Activated naive CD4-positive, alpha-beta T cell treated with Interleukin-2 at 50 U/mL for 16 hours (primary cell): ENCODE results near the gene CENPV.
"Not testable (repeated sequence)": the region's sequence is repeated elsewhere in the genome, so short reads cannot be mapped to it uniquely, and the experiment has no call there.

ENCODE experiments used
- DNase-seq: peaks from one replicate; pipeline ENCODE4 v3.0.0-alpha.2; 2020

The CENPV gene

DNA sequence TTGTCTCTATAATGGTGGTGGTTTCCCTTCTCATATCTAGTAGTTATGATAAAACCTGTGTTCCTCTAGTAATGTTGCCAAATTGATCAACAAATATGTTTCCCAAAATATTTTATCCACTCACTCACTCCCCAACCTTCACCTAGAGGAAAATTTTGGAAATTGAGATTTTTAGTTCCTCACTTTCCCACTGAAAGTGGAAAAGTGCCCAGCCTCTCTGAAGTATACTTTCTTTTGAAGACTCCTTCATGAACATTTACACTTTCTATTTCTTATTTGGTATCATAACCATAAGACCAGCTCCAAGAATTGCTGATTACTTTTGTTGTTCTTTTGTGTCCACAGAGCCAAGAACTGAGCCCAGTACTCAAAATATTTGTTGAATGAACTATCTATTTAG lies 5.1 kb upstream of the CENPV start:
- no peak for DNase-seq

DNA sequence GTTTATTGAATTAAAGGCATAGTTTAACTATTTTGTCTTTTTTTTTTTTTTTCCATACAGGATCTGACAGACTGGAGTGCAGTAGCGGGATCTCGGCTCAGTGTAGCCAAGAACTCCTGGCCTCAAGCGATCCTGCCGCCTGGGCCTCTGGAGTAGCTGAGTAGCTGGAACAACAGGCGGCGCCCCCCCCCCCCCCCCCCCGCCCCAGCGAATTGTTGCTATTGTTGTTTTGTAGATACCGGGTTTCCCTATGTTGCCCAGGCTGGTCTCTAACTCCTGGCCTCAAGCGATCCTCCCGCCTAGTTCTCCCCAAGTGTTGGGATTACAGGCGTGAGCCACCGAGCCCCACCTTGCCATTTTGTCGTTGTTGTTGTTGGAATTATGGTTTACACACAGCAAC lies 1.3 kb upstream of the CENPV start:
- no peak for DNase-seq

DNA sequence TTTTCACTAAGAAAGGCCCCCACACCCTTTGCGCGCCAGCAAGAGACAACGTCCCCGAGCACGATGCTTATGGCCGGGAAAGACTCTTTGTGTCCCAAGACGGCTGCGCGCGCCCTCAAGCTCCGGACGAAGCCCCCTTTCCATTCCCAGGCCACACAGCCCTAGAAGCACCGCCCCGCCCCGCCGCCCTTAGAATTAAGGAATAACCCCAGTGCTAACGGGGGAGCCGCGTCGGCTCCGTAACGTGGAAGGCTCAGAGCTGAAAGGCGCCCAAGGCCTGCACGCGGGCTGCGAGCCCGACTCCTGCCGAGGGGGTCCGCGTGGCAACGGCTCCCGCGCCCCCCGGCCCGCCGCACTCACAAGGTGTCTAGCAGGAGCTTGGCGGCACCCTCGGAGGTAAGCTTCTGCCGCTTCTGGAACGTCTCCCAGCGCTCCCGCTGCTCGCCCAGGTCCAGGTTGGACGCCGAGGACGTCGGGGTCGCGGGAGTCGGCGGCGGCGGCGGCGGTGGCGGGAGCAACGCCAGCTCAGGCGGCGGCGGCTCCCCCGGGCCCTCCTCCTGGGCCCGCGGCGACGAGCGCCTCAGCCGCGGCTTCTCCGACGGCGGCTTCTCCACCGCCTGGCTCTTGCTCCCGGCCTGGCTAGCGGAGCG lies 477 bp downstream of the CENPV start:
- DNase-seq, result peak; percentile 28

DNA sequence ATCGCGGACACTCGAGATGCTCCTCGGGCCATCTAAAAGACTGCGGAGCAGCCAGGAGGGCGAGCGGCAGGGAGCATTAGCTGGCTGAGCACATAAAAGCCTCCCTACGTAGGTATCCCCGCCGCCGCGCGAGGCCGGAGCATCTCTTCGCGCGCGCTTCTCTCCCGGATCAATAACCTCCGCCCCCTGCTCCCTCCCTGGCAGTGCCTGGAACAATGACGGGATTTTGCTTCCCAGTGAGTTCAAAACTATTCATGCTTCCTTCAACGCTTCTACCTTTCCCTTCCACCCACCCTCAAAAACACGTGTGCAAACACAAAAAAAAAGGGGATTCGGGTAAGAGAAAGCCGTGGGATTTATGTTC lies 984 bp downstream of the CENPV start:
- DNase-seq, result peak; percentile 28

DNA sequence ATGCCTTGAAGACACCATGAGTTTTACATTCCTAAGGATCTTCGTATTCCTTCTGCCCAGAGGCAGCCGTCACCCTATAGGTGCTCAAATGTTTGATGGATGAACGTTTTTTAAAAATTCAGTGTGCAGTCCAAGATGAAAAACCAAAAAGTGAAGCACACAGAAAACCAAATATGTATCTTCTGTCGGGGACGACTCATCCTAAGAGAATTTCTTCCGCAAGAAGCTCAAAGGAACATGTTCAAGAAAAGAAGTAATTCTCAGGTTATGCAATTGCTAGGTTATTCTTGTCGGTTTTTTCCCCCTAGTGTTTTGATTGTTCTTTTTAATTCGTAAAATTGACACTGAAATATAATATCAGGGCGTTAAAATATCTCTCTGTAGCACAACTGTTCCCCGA lies 1.4 kb downstream of the CENPV start:
- no peak for DNase-seq

DNA sequence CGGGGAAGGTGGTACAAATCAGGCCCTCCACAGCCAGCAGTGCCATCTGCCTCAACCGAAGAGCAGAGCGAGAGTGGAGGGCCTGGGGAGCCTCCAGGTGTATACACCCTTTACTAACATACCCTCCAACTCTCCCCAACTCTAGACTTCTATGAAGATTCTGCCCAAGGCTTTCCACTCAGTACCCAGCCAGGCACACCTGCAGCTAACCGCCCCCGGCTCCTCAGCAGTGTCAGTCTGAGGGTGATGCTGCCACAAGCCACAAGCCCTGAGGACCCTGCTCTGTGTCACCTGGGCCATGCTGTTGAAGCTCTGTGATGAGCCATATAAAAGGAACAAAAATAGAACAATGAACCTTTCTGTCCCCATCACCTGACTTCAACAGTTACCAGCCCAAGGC lies 3.8 kb downstream of the CENPV start:
- no peak for DNase-seq

DNA sequence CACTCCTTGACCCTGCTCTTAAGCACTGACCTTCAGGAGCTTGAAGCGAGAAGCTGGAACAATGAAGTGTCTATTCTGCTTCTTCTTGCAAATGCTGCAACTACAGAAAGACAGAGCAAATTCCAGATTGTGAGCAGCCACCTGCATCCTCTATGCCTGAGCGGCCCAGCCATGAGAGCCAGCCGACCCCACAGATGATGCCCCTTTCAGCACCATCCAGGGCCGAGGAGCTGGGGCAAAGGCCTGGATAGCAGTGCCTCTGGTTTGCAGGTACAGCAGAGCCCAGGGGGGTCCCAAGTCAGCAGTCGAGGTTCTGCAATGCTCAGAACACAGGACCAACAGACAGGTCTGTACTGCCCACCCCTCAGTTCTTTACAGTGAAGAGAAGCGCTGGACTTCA lies 4.7 kb downstream of the CENPV start:
- no peak for DNase-seq

DNA sequence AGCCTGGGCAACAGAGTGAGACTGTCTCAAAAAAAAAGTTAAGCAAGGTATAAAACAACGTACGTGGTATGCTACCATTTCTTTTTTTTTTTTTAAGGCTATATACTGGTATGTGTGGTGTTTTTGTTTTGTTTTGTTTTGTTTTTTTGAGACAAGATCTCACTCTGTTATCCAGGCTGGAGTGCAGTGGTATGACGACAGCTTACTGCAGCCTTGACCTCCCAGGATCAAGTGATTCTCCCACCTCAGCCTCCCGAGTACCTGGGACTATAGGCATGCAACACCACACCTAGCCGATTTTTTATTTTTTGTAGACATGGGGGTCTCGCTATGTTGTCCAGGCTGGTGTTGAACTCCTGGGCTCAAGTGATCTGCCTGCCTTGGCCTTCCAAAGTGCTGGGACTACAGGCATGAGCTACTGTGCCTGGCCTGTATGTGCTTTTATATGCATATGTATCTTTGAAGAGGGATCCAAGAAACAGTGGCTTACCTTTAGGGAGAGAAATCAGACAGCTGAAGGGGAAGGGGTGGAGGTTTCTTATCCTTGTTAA lies 6.5 kb downstream of the CENPV start:
- no peak for DNase-seq

DNA sequence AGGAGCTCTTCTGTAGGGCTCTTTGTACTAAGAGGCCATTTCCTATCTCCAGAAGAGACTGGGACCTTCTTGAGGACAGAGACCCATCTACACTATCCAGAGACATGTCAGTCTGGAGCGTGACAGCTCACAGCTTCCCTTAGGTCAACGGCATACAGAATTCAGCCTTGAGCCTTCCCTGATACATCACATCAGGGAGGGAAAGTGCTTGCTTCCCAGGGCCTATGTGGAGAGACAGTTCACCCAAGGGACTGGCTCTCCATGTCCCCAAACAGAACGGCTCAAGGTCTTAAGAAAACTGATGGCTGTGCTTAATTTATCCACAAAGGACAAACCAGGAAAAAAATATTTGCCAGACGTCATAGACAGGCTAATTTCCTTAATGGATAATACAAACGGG lies 7.7 kb downstream of the CENPV start:
- DNase-seq, result no peak

DNA sequence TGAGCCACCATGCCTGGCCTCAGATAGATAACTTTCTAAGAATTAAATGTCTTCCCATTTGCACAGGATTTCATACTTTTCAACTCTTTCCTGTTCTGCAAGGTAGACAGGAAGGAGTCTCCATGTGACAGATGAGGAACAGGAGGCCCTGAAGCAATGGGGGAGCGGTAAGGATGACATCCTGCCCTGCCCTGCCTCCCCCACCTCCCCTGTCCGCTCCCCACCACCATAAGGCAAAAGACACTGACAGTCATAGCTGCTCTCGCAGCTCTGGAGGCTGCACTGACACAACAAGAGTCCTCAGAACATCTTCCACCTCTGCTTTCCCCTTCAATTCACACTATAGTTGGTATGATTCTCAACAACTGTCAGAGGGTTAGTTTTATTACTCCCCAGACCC lies 9.7 kb downstream of the CENPV start:
- DNase-seq, result no peak

DNA sequence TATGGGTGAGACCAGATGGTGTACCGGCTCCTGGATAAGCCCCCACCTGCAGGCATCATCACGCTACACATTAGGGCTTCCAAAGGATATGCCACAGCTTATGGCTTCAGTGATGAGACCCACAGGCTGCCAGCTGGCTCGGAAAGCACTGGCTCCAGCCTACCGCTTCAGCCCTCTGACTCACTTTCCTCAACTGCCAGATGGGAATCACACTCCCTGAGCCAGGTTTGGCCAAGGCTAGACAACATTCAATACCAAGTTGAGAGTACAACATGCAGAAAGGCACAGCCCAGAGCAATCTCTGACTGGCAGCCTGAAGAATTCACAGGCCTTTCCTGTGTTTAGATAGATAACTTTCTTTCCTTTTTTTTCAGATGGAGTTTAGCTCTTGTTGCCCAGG lies 10.3 kb downstream of the CENPV start:
- DNase-seq, result no peak

DNA sequence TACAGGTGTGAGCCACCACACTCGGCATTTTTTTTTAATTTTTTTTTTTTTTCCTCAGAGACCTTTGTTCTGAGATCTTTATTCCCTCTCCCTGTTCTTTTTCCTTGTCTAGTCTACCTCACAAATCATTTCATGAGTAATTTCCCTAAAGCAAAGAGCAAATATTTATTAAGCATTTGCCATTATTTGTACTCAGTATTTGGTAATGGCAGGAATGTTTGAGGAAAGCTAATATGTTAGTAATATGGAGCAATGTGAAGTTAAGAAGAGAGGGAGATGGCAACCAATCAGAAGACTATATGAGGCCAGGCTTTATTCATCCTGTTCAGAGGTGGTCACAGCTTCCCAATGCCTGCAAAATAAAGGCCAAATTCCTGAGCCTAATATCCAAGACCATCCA lies 13.3 kb downstream of the CENPV start:
- no peak for DNase-seq

DNA sequence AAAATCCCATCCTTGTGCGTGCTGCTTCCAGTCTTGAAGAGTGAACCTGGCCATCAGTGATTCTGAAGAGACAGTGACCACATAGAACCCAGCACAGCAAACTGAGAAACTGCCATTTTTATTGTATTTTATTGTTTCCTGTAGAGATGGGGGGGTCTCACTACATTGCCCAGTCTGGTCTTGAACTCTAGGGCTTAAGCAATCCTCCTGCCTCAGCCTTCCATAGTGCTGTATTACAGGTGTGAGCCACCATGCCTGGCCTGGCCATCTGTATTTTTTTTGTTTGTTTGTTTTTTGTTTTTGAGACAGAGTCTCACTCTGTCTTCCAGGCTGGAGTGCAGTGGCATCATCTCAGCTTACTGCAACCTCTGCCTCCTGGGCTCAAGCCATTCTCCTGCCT lies 13.9 kb downstream of the CENPV start:
- DNase-seq, result no peak

DNA sequence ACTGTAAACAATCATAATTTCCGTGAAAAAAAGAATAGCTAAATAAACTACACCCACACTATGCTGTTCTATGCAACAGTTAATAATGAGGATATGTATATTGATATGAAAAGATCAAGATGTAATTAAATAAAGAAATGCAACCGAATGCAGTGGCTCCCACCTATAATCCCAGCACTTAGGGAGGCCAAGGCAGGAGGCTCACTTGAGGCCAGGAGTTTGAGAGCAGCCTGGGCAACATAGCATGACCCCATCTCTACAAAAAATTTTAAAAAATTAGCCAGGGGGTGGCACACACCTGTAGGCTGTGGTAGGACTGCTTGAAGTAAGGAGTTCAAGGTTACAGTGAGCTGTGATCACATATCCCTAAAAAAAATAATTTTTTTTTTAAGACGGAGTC lies 14.9 kb downstream of the CENPV start:
- DNase-seq, result no peak

DNA sequence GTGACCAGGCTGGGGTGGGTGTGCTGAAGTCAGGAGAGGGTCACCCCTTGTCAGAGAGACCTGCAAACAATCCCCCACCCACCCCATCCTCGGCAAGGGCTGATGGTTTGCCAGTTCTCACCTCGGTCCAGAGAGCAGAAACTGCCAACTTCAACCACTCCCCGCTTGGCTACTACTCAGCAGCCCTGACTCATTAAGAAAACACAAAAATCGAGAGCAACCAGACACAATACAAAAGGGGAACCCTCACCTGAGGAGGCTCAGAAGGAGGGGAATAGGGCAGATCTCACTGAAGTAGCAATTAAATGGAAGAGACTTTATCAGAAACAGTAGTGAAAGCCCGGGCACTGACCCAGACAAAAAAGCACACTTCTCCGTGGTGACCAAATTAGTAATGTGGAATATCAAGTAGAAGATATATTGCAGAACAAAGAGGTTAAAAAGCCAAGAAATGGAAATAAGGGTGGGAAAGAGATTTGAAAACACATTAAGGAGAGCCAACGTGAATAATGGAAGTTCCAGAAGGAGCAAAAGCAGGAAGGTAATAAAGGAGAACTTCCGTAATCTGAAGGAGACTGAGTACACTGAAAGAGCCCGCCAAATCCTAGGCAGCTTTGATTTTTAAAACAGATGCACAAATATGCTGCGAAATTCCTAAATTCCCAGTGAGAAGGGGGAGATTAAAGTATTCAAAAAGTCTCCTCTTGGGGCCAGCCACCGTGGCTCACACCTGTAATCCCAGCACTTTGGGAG lies 23.6 kb downstream of the CENPV start:
- no peak for DNase-seq

DNA sequence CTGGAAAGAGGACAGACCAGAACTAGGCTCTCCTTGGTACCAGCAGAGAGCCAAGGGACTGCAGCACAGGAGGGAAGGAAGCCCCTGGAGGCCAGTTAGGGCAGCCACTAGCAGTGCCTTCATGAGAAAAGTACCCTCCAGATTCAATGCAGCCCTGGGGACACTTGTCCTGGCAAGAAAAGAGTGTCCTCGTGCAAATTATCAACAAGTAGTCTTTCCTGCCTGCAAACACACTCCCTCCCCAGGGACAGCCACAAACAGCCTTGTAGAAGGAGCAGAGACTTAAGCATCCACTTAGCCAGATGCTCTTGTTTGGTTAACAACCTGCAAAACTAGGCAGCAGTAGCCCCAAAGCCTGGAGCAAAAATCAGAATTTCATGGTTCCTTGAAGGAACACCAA lies 24.3 kb downstream of the CENPV start:
- DNase-seq, result no peak

DNA sequence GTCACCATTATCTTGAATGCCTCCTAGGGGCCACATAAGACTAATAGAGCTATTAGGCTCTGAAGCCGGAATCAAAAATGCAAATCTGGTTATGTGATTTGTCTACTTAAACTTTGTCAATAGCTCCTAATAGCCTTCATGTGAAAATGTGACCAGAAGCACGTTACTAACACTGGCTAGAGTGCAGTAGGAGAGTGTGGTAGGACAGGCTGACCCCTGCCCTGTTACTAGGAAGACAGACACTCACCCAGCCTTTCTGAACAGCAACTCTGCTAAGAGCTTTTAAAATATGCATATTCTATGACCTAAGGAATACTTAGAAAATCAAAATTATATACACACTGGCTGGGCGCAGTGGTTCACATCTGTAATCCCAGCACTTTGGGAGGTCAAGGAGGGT lies 26.3 kb downstream of the CENPV start:
- DNase-seq, result no peak

DNA sequence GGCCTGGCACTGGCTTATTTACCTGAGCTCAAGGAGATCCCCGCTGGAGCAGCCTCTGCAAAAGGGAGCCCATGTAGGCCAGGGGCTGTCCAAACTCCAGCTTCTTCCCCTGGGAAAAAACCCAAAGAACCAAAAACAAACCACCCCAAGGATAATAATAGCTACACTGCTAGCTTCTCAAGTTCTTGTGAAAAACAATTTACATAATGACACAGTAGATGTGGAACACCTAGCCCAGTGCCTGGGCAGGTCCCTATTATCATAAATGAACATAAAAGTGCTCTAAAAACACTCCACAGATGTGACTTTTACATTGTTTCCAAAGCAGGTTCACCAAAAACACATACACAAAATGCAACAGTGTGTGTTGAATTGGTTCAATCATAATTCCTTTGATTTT lies 27.3 kb downstream of the CENPV start:
- DNase-seq, result no peak

DNA sequence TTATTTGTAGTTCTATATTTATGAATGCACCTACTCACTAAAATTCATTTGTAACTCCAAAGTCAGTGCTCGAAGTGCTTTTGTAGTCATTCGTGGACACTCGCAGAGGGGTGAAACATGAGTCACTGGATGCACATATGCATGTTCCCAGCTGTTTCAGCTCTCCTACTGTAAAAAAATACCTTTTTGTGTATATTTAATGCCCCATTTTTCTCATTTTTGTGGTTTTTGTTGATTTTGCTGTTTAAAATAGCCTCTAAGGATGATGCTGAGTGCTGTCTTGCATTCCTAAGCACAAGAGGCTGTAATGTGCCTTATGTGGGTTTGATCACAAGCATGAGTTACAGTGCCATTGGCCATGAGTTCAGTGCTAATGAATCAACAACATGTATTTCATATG lies 30.6 kb downstream of the CENPV start:
- DNase-seq, result no peak

DNA sequence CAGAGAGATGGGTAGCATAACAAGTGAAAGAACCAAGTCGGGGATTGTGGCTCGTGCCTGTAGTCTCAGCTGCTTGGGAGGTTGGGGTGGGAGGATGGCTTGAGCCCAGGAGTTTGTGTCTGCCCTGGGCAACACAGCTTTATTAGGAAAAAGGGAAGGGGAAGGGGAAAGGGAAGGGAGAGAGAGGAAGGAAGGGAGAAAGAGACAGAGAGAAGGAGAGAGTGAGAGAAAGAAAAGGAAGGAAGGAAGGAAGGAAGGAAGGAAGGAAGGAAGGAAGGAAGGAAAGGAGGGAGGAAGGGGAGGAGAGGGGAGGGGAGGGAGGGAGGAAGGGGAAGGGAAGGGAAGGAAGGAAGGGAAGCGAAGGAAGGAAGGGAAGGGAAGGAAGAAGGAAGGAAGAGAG lies 33.3 kb downstream of the CENPV start:
- no peak for DNase-seq

DNA sequence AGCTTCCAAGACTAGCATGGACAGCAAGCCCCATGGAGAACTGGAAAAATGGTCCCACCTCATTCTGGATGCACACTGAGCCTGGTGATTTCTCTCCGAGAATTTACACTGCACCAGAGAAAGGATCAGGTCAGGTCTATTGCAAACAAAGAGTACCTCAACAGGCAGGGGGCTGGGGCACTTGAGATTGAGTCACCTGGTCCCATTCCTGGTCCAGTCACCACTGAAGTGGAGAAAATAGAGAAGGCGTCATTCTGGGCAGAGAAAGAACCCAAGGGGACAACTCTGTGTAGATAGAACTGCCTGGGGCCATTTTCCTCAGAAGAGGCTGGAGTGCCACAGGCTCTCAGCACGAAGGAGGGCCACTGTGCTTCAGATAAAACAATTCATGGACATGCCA lies 38.4 kb downstream of the CENPV start:
- DNase-seq, result no peak

DNA sequence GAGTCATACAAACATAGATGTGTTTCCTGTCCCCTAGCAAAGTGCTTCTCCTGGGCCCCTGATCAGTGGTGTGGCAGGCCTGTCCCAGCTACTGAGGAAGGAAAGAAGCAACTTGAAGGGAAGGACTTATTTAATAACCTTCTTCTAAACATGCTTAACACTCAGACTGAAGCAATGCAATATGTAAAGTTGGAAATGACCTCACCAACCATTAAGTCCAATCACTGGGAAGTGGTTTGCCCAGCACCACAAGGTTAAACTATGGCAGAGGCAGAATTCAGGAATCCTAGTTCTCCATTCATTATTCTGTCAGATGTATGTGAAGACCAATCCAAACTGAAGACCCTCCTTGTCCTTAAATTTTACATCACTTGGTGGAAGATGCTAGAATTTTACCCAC lies 39.1 kb downstream of the CENPV start:
- DNase-seq, result no peak

DNA sequence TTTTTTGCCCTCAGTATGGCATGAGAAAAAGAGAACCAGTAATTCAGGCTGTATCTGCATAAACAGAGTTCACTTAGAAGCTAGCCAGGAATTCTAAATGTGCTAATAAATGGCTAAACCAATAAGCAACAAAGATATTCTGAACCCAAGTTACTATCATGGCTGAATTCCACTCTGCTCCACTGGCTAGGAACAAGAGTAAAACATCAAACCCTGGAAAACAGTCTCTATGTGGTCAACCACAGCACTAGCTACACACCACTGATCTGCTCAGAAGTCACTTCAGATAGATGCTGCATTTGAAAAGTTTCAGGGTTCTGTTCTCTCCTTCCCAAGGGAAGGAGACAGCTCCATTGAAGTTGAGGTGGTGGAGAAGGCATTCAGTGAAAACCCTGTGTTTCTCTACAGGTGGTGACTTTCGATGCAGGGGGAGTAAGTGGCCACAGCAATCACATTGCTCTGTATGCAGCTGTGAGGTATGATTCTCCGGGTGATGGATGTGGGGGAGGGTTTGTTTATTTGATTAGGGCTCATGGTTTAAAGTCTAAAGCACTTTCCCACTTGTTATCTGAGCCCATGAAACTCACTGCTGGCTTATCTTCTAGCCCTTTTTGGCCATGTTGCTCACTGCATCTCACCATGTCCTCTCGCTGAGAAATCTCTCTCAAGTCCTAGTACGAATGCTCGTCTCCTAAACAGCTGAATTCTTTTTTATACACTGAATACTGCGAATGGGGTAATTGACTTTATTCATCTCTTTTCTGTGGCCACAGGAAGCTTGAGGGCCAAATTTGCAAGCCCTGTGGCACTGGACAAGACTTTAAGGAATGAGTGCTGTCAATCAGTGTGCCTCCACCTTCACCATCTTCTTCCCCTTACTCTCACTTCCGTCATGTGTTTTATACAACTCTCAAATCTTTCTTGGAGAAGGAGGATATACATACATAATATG lies 39.9 kb downstream of the CENPV start:
- no peak for DNase-seq

DNA sequence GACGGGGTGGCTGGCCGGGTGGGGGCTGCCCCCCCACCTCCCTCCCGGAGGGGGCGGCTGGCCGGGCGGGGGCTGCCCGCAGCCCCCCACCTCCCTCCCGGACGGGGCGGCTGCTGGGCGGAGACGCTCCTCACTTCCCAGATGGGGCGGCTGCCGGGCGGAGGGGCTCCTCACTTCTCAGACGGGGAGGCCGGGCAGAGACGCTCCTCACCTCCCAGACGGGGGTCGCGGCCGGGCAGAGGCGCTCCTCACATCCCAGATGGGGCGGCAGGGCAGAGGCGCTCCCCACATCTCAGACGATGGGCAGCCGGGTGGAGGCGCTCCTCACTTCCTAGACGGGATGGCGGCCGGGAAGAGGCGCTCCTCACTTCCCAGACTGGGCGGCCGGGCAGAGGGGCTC lies 41.2 kb downstream of the CENPV start:
- DNase-seq, result not testable (repeated sequence)
